SH-SY5Y (cell line): Measurements from ENCODE around the gene ZFHX2.
A peak's percentile ranks its signal among the peaks of the same experiment; 100 is the strongest.

Experiments
- GATA2 ChIP-seq: IDR thresholded peaks from 2 replicates; pipeline ENCODE4 v1.6.1; 2011; ENCODE audit warnings: mild to moderate bottlenecking, low read depth, low read length
- GATA3 ChIP-seq: IDR thresholded peaks from 2 replicates; pipeline ENCODE4 v1.6.1; 2011; ENCODE audit warnings: low read depth, mild to moderate bottlenecking, low read length, moderate library complexity

DNA sequence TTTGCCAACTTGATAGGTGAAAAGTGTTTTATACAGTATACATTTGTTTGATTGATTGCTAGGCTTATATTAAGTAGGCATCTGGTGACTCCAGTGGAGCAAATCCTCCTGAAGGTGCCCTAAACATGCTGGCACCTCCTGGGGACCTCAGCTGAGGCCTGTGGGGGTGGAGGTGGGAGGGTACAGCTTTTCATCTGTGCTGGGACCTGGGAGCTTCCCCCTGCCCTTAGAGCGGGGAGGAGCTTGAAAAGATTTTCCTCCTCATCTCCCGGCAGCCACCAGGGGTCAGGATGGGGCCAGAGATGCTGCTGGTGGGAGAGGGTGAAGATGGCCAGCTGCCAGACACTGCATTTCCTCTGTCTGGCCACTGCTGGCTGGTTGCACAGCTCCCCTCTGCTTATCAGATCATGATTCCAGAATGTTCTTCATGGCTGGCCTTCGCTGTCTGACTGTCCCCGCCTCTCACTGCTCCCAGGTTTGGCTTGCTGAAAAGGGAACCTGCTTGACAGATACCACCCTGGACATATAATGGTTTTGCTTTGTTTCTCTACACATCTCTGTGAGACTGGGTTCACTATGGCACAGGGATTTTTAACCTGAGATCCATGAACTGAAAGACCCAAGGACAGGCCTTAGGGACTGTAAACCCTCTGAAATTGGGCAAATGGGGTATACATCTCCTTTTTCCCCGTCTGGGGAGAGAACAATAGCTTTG is 37.5 kb upstream of the ZFHX2 start:
- TF ChIP-seq GATA2 (peak; percentile 95), GATA3 (peak; percentile 68)
